ENCODE data around the gene OR2D3. TPM values are rescaled to one million over a fixed set of nuclear protein-coding genes. Genes with fewer than 3 reads are reported as not detected.

The OR2D3 gene
- total and polyA plus RNA-seq, 9 of the 15 experiments (the other 6 are each of a cell fraction or from before 2014, with no cell fraction given): 0.42 TPM; not detected in 8

DNA sequence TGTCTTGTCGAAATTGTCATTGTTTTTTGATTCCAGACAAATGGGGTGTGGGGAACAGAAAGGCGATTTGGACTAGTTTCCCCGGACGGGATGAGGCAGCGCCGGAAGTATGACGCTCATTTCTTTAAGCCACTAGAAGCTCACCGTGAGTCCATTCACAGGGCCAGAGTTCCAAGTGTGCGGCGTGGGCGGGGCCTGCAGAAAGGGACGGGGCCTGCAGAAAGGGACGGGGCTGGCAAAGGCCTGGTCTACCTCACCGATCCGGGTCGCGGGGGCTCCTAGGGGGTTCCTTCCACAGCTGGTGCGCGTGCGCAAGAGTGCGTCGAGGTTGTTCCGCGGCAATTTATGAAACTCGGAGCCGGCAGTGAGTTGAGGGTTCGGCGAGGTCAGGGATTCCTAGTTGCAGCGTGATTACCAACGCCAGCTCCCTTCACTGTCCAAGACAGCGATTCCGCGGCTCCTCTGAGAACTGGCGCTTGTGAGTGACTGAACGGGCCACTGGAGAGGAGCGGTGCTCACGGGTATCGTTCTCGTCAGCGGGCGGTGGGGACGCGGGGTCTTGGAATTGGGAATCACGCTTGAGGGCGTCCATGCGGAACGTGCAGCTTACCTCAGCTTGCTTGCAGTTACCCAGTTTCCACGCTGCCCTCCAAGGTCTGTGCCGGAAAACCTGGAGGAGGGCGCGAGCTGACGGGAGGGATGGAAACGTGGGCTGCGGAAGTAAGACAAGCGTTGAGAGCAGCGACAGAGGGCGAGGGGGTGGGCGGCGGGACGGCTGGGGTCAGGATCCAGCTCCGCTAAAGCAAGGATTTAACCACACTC is 5.6 kb downstream of the OR2D3 start, which contains the start of gene ZNF215 (continued):
- TF ChIP-seq, protein P1, sequence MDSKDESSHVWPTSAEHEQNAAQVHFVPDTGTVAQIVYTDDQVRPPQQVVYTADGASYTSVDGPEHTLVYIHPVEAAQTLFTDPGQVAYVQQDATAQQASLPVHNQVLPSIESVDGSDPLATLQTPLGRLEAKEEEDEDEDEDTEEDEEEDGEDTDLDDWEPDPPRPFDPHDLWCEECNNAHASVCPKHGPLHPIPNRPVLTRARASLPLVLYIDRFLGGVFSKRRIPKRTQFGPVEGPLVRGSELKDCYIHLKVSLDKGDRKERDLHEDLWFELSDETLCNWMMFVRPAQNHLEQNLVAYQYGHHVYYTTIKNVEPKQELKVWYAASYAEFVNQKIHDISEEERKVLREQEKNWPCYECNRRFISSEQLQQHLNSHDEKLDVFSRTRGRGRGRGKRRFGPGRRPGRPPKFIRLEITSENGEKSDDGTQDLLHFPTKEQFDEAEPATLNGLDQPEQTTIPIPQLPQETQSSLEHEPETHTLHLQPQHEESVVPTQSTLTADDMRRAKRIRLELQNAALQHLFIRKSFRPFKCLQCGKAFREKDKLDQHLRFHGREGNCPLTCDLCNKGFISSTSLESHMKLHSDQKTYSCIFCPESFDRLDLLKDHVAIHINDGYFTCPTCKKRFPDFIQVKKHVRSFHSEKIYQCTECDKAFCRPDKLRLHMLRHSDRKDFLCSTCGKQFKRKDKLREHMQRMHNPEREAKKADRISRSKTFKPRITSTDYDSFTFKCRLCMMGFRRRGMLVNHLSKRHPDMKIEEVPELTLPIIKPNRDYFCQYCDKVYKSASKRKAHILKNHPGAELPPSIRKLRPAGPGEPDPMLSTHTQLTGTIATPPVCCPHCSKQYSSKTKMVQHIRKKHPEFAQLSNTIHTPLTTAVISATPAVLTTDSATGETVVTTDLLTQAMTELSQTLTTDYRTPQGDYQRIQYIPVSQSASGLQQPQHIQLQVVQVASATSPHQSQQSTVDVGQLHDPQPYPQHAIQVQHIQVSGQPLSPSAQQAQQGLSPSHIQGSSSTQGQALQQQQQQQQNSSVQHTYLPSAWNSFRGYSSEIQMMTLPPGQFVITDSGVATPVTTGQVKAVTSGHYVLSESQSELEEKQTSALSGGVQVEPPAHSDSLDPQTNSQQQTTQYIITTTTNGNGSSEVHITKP (IDR thresholded peaks at IDR 0.05; ENCODE audit: partially characterized antibody): peak; percentile 80
- TF ChIP-seq PRMT5 (CRISPR knock-in tag; IDR thresholded peaks at IDR 0.05) (no peak), POLR2AphosphoS2 (IDR thresholded peaks at IDR 0.05; ENCODE audit: low read length) (no peak), ILF3 (IDR thresholded peaks at IDR 0.05; ENCODE audit: borderline replicate concordance) (no peak), HDAC2 (IDR thresholded peaks at IDR 0.05) (0 out of 2 replicates have a peak, but pooled peaks have one; percentile 35), MYC (IDR thresholded peaks at IDR 0.05; ENCODE audit: low read depth, low read length) (peak; percentile 63), MYC (CRISPR knock-in tag; IDR thresholded peaks at IDR 0.05; ENCODE audit: borderline replicate concordance, low read depth) (no peak), TOE1 (IDR thresholded peaks at IDR 0.05; ENCODE audit: borderline replicate concordance) (no peak), TOE1 (CRISPR knock-in tag; IDR thresholded peaks at IDR 0.05; ENCODE audit: borderline replicate concordance, low read depth) (no peak), ZBTB17 (CRISPR knock-in tag; IDR thresholded peaks at IDR 0.05) (no peak), MEIS2 (IDR thresholded peaks at IDR 0.05; ENCODE audit: partially characterized antibody) (peak; percentile 44), BMI1 (IDR thresholded peaks at IDR 0.05; ENCODE audit: low read length) (no peak), SIN3A (IDR thresholded peaks at IDR 0.05; ENCODE audit: borderline replicate concordance in 2 of 2, control insufficient read depth in 1 of 2, low read depth in 2 of 2, low read length in 2 of 2) (0 out of 4 replicates have a peak, but pooled peaks of 1 of the 2 experiments have one; percentile 38), MAFG (tag; conservative IDR thresholded peaks at IDR 0.05) (no peak), CHD1 (IDR thresholded peaks at IDR 0.05; ENCODE audit: low read length) (no peak), HCFC1 (IDR thresholded peaks at IDR 0.05; ENCODE audit: low read depth, low read length) (peak; percentile 58)
- TF ChIP-seq, protein P2, sequence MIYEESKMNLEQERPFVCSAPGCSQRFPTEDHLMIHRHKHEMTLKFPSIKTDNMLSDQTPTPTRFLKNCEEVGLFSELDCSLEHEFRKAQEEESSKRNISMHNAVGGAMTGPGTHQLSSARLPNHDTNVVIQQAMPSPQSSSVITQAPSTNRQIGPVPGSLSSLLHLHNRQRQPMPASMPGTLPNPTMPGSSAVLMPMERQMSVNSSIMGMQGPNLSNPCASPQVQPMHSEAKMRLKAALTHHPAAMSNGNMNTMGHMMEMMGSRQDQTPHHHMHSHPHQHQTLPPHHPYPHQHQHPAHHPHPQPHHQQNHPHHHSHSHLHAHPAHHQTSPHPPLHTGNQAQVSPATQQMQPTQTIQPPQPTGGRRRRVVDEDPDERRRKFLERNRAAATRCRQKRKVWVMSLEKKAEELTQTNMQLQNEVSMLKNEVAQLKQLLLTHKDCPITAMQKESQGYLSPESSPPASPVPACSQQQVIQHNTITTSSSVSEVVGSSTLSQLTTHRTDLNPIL (CRISPR knock-in tag; IDR thresholded peaks at IDR 0.05): no peak
- TF ChIP-seq, protein P3, sequence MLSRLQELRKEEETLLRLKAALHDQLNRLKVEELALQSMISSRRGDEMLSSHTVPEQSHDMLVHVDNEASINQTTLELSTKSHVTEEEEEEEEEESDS (CRISPR knock-in tag; IDR thresholded peaks at IDR 0.05): no peak
- TF ChIP-seq, protein P4, sequence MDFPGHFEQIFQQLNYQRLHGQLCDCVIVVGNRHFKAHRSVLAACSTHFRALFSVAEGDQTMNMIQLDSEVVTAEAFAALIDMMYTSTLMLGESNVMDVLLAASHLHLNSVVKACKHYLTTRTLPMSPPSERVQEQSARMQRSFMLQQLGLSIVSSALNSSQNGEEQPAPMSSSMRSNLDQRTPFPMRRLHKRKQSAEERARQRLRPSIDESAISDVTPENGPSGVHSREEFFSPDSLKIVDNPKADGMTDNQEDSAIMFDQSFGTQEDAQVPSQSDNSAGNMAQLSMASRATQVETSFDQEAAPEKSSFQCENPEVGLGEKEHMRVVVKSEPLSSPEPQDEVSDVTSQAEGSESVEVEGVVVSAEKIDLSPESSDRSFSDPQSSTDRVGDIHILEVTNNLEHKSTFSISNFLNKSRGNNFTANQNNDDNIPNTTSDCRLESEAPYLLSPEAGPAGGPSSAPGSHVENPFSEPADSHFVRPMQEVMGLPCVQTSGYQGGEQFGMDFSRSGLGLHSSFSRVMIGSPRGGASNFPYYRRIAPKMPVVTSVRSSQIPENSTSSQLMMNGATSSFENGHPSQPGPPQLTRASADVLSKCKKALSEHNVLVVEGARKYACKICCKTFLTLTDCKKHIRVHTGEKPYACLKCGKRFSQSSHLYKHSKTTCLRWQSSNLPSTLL (IDR thresholded peaks at IDR 0.05): no peak
